GM21786 (cell line): Measurements from ENCODE around the gene WWOX.

ENCODE experiments used
- ATAC-seq: cut with Tn5 transposase; IDR thresholded peaks from one replicate; pipeline ENCODE4 v1.9.1; 2021; ENCODE audit not compliant: unreplicated experiment

The WWOX gene

DNA sequence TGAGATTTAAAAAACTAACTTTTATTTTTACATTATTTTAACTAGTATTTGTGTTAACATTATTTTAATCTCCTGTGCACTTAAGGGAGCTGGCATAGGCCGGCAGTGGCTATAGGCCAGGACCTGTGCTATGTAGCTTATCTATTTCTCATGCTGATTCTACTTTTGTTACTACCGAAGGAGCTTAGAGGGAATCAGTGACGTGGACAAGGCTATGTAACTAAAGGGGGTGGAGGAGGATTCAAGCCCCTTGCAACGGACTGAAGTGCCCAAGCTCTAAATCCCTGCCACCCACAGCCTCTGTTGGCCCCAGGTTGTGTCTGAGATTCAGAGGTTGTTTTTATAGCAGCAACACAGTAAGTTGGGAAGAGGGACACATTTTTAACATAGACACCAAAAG is 356.4 kb downstream of the WWOX start:
- no peak for ATAC-seq

DNA sequence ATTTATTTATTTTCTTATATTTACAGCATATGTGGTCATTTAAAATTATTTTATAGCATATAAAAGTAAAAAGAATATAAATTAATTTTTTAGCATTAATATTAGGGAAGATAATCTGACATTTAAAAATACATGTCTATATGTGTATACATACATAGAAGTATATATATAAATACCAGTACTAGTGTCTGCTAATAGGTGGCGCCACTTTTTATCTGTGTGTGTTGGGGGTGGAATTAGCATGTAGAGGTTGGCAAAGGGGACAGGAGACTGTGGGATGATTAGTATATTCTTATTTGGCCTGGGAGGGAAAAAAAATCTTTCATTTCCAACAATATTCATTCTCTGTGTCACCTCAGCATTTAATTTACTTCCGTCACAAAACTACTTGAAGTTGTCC is 359.1 kb downstream of the WWOX start:
- ATAC-seq = no peak

GRCh38 chr16:78460428-78460827 is 361.0 kb downstream of the WWOX start:
- no peak for ATAC-seq

- no peak for ATAC-seq
Measured at GRCh38 chr16:78461087-78461486, 361.6 kb downstream of the WWOX start.

- no peak for ATAC-seq
Measured at GRCh38 chr16:78461496-78462287, 362.2 kb downstream of the WWOX start.

GRCh38 chr16:78462288-78463208 is 363.1 kb downstream of the WWOX start:
- ATAC-seq = no peak

DNA sequence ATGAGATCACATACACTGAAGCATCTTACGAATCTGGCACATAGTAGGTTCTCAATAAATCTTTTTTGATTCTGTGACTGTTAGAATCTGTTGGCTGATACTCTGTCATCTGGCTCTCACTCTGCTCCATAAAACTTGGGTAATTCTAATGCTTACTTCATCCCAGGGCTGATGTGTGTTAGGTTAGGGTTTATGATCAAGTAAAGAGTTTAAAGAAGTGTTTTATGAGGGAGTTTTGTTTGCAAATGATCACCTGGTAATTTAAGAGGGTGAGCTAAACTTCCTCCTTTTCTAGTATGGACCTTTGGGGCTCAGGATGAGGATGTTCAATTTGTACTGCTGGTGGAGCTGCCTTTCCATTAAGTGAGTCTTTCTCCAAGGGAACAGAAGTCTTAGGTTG is 364.1 kb downstream of the WWOX start:
- no peak for ATAC-seq

GRCh38 chr16:78464833-78465232 is 365.4 kb downstream of the WWOX start:
- no peak for ATAC-seq

GRCh38 chr16:78465730-78466129 is 366.3 kb downstream of the WWOX start:
- no peak for ATAC-seq

DNA sequence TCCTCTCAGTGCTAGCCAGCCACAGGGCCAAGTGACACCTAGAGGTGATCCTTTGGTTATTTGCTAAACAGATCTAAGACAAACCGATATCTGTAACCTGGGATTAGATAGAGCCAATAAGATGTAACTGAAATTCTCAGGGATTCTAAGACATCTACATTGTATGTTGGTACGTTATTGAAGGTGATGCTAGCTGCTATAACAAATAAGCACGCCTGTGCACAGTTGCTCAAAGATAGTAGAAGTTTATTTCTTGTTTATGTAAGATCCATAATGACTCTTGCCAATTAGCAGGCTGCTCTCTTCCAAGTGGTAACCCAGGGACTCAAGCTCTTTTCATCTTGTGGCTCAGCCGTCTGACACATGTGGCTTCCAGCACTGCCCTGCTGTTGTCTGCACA is 370.3 kb downstream of the WWOX start:
- no peak for ATAC-seq

DNA sequence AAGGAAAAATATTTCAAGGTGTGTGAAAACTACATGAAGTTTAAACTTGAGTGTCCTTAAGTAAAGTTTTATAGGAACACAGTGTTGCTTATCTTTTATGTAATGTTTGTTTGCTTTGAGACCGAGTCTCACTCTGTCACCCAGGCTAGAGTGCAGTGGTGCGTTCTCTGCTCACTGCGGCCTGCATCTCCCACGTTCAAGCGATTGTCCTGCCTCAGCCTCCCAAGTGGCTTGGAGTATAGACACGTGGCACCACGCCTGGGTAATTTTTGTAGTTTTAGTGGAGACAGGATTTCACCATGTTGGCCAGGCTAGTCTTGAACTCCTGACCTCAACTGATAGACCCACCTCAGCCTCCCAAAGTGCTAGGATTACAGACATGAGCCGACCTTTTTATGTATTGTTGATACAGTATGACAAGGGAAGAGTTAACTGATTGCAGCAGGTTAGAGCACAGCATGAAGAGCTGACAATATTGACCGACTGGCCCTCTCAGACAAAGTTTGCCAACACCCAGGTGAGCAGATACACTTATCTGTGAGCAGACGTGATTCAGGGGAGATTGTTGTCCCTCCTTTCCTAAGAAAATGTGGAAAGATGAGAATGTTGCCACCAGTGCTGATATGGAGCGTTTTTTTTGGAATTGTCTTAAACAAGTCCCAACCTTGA is 373.7 kb downstream of the WWOX start:
- no peak for ATAC-seq

- peak; percentile 55 for ATAC-seq
Measured at GRCh38 chr16:78474762-78475161, 375.3 kb downstream of the WWOX start.

DNA sequence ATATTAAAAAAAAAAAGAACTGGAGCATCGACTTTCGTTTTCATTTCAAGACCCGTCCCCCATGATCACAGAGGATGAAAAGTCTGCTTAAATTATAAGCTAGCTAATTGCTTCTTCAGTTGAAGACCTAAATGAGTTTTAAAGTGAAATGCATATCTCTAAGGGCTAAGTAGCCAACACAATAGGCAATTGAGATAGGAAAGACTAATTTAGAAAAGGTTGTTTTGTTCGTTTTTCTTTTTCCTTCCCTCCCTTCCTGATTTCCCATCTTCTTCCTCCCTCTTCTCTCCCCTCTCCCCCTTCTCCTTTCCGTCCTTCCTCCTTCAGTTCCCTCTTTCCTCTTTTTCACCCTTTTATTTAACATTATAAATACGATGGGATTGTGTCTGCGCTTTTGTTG is 377.2 kb downstream of the WWOX start:
- ATAC-seq = no peak

DNA sequence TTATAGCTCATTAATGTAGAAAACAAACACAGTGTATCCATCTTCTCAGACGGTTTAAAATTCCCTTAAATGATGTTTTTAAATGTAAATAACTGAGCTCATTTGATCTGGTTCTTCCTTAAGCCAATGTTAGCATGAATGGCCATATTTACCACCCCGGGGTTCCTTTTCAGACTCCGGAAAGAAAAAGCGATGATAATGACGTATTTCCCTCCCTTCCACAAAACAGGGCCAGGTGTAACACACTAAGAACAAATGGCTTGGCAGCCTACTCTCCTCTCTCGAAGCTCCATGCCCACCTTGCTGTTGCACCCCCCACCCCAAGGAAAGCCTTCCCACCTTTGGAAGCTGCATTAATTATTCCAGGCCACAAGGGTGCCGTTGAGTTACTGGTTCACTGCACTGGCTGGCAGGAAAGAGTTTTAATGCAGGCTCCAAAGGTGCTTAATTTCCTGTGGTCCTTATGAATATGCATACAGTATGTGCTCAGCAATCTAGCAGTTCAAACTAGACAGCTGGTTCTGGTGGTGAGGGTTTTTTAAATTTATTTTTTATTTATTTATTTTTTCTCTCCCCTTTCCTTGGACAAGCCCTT is 378.9 kb downstream of the WWOX start:
- no peak for ATAC-seq

DNA sequence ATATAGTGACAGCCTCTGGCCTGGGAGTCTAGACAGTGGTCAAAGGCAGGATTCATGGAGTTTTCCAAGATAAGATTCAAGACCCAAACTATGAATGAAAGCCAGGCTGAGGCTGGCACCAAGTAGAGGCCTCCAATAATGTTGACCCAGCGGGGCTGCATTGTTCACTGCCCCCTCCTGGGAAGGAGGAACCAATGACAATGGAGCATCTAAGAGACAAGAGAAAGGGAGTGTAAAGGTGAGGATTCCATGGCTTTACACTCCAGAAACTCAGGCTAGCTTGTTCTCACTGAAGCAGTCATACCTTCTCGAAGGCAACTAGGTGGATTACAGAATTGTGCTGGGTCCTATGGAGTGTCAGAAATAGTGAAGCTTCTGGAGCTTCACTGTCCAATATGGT is 380.3 kb downstream of the WWOX start:
- ATAC-seq = no peak

DNA sequence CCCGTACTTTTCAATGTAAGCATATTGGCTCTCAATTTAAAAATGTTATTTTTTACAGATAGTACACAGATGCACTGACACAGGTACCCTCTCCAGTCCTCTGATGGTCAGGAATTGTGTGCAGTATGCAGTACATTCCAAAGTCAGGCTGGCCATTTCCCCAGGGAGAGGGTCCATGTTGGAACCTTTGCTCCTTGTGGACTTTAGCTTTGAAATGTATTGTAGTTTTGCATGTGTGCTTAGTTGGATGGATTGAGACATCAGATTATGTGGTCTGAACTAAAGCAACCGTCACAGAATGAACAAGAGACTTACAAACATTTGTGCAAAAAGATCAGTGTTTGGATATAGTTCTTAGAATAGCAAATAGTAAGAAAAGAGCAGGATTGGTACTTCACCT is 381.1 kb downstream of the WWOX start:
- no peak for ATAC-seq

GRCh38 chr16:78483124-78483992 is 383.9 kb downstream of the WWOX start:
- ATAC-seq = no peak

DNA sequence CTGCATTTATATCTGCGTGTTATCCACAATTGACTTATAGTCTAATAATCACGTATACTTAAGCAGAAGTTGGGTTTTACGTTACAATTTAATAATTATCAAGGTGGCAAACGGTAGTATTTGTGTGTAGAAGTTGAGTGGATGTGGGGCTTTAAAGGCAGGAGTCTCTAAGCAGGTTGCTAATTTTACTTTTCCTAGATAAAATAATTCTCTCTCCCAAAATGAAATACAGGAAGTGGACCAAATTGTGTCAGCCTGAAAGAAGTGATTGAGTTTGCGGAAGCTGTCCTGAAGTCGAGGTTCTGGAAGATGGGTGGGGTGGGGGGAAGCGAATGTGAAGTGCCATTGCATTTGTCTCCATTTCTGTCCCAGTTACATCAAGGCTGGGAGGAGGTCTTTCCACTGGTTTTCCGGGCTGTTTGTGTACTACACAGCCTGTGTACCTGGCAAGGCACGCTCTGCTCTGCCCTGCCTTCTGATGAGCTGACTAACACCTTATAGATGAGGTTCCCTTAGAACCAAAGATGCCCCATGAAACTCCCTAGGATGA is 385.1 kb downstream of the WWOX start:
- ATAC-seq = no peak

DNA sequence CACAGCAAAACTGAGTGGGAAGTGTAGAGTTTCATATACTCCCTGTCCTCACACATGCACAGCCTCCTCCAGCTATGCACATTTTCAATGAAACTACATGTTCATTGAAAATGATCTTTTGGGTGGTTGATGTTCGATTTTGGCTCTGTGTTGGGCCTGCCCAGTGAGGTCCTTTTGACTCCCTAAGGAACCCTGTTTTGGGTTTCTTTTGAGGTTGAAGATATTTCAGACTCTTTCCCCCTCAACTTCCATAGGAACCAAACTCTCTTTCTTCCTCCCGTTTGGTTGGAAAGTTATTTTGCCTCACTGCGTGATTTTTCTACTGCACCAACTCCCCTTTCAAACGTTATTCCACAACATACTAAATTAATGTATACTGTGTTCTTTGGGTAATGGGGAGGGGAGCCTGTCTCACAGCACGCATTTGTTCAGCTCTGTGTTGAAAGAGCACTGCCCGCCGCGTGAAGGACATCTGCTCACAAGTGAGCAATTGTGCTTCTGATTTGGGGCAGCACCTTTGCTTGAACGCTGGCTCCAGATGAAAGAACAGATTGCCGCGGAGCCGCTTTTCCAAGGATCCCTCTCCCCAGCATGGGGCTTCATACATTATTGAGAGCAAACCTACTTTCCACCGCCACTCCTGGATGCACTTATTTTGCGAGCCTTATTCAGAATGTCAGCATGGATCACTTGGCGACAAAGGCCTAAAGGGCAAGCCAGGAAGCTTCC is 385.9 kb downstream of the WWOX start:
- no peak for ATAC-seq
